GM12878 (cell line): ENCODE measurements around the gene TSPAN11. TPM values are rescaled to one million over a fixed set of nuclear protein-coding genes. Genes with fewer than 3 reads are reported as not detected.

Experiments used
- CTCF ChIP-seq, 3 experiments: IDR thresholded peaks in 2 of 3; conservative IDR thresholded peaks in 1 of 3; 2 replicates each; pipeline ENCODE4 v1.5.1; 2011; ENCODE audit warnings: low read depth in 3 of 3, low read length in 3 of 3, mild to moderate bottlenecking in 3 of 3, control low read depth in 2 of 3, moderate library complexity in 2 of 3, inconsistent platforms in 1 of 3, mixed read lengths in 1 of 3; ENCODE audit not compliant: control insufficient read depth in 2 of 3, insufficient read depth in 1 of 3; ENCODE audit errors: extremely low read depth in 1 of 3
- EGR1 ChIP-seq, 2 experiments: IDR thresholded peaks; 1 replicate in 1 of 2; 2 replicates in 1 of 2; pipeline ENCODE4 v1.6.1; 2011 to 2012; ENCODE audit warnings: low read depth in 2 of 2, low read length in 2 of 2, borderline replicate concordance in 1 of 2, mild to moderate bottlenecking in 1 of 2, moderate library complexity in 1 of 2
- NFXL1 ChIP-seq: fragments of 450-650 bp; IDR thresholded peaks from 2 replicates; pipeline ENCODE4 v1.6.1; 2017; ENCODE audit warnings: antibody characterized with exemption, mild to moderate bottlenecking, borderline replicate concordance
- POU2F2 ChIP-seq: IDR thresholded peaks from 3 replicates; pipeline ENCODE4 v1.6.1; 2011; ENCODE audit warnings: low read depth, mild to moderate bottlenecking, low read length, borderline replicate concordance
- SIX5 ChIP-seq: IDR thresholded peaks from 2 replicates; pipeline ENCODE4 v1.6.1; 2011; ENCODE audit warnings: mild to moderate bottlenecking, low read depth, low read length, moderate library complexity; ENCODE audit not compliant: severe bottlenecking
- polyA plus RNA-seq, 11 experiments: library from polyadenylated mRNA; depleted of rRNA in 4 of 11; unstranded in 6 of 11; stranded (reverse) in 5 of 11; fragments of >200 nt; fragmentation: Nextera tagmentation in 4 of 11; fragmentation: Illumina TruSeq in 1 of 11; extraction: Ambion mirVana in 4 of 11; extraction: Trizol in 1 of 11; gene quantifications; 1 replicate in 1 of 11; 2 replicates in 10 of 11; pipeline versions ENCODE4 v1.2.1 to v1.2.3, GENCODE V29; 2011 to 2016; ENCODE audit warnings: inconsistent platforms in 2 of 11, missing spikeins in 2 of 11, low read depth in 1 of 11
- total RNA-seq, 4 experiments: library from RNA; depleted of rRNA in 3 of 4; stranded (reverse); fragments of >200 nt in 3 of 4; fragmentation: Illumina TruSeq in 1 of 4; extraction: Trizol in 1 of 4; gene quantifications; 2 replicates each; pipeline versions ENCODE4 v1.2.1 to v1.2.3, GENCODE V29; 2013 to 2021
- TF ChIP-seq, protein P1 (sequence below): fragments of 450-650 bp; IDR thresholded peaks from 2 replicates; pipeline ENCODE4 v1.6.1; 2016; ENCODE audit warnings: mild to moderate bottlenecking, moderate library complexity, borderline replicate concordance
- TF ChIP-seq, protein P2 (sequence below): IDR thresholded peaks from 2 replicates; pipeline ENCODE4 v1.6.1; 2012; ENCODE audit warnings: low read length, inconsistent platforms
- TF ChIP-seq, protein P3 (sequence below): fragments of 450-650 bp; IDR thresholded peaks from 2 replicates; pipeline ENCODE4 v1.6.1; 2017; ENCODE audit warnings: mild to moderate bottlenecking, low read depth, inconsistent platforms; ENCODE audit not compliant: poor library complexity, severe bottlenecking

TSPAN11 gene
- total and polyA plus RNA-seq, 10 of the 15 experiments (the other 5 are each of a cell fraction or from before 2014, with no cell fraction given): under 0.01 to 0.27 (median 0.04) TPM; not detected in 6

GRCh38 chr12:30930641-30931040 lies 4.1 kb downstream of the TSPAN11 start (continued):
- TF ChIP-seq, protein P1, sequence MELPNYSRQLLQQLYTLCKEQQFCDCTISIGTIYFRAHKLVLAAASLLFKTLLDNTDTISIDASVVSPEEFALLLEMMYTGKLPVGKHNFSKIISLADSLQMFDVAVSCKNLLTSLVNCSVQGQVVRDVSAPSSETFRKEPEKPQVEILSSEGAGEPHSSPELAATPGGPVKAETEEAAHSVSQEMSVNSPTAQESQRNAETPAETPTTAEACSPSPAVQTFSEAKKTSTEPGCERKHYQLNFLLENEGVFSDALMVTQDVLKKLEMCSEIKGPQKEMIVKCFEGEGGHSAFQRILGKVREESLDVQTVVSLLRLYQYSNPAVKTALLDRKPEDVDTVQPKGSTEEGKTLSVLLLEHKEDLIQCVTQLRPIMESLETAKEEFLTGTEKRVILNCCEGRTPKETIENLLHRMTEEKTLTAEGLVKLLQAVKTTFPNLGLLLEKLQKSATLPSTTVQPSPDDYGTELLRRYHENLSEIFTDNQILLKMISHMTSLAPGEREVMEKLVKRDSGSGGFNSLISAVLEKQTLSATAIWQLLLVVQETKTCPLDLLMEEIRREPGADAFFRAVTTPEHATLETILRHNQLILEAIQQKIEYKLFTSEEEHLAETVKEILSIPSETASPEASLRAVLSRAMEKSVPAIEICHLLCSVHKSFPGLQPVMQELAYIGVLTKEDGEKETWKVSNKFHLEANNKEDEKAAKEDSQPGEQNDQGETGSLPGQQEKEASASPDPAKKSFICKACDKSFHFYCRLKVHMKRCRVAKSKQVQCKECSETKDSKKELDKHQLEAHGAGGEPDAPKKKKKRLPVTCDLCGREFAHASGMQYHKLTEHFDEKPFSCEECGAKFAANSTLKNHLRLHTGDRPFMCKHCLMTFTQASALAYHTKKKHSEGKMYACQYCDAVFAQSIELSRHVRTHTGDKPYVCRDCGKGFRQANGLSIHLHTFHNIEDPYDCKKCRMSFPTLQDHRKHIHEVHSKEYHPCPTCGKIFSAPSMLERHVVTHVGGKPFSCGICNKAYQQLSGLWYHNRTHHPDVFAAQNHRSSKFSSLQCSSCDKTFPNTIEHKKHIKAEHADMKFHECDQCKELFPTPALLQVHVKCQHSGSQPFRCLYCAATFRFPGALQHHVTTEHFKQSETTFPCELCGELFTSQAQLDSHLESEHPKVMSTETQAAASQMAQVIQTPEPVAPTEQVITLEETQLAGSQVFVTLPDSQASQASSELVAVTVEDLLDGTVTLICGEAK: no peak
- TF ChIP-seq EGR1 (IDR thresholded peaks at IDR 0.05; ENCODE audit: borderline replicate concordance in 1 of 2, low read depth in 2 of 2, low read length in 2 of 2): no peak
- TF ChIP-seq, protein P2, sequence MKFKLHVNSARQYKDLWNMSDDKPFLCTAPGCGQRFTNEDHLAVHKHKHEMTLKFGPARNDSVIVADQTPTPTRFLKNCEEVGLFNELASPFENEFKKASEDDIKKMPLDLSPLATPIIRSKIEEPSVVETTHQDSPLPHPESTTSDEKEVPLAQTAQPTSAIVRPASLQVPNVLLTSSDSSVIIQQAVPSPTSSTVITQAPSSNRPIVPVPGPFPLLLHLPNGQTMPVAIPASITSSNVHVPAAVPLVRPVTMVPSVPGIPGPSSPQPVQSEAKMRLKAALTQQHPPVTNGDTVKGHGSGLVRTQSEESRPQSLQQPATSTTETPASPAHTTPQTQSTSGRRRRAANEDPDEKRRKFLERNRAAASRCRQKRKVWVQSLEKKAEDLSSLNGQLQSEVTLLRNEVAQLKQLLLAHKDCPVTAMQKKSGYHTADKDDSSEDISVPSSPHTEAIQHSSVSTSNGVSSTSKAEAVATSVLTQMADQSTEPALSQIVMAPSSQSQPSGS: no peak
- no peak for TF ChIP-seq POU2F2
- TF ChIP-seq CTCF (IDR thresholded peaks at IDR 0.05 in 2 of 3, conservative IDR thresholded peaks at IDR 0.05 in 1 of 3; ENCODE audit: control insufficient read depth in 2 of 3, extremely low read depth in 1 of 3, insufficient read depth in 1 of 3, low read depth in 3 of 3, low read length in 3 of 3): no peak
- no peak for TF ChIP-seq SIX5
- TF ChIP-seq, protein P3, sequence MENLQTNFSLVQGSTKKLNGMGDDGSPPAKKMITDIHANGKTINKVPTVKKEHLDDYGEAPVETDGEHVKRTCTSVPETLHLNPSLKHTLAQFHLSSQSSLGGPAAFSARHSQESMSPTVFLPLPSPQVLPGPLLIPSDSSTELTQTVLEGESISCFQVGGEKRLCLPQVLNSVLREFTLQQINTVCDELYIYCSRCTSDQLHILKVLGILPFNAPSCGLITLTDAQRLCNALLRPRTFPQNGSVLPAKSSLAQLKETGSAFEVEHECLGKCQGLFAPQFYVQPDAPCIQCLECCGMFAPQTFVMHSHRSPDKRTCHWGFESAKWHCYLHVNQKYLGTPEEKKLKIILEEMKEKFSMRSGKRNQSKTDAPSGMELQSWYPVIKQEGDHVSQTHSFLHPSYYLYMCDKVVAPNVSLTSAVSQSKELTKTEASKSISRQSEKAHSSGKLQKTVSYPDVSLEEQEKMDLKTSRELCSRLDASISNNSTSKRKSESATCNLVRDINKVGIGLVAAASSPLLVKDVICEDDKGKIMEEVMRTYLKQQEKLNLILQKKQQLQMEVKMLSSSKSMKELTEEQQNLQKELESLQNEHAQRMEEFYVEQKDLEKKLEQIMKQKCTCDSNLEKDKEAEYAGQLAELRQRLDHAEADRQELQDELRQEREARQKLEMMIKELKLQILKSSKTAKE: no peak
- TF ChIP-seq NFXL1: no peak
